HG03095 (cell line): Measurements from ENCODE around the gene CDK13.

ENCODE experiments used
- ATAC-seq: cut with Tn5 transposase; IDR thresholded peaks from one replicate; pipeline ENCODE4 v1.9.1; 2021; ENCODE audit warnings: moderate library complexity; ENCODE audit not compliant: unreplicated experiment

The CDK13 gene

DNA sequence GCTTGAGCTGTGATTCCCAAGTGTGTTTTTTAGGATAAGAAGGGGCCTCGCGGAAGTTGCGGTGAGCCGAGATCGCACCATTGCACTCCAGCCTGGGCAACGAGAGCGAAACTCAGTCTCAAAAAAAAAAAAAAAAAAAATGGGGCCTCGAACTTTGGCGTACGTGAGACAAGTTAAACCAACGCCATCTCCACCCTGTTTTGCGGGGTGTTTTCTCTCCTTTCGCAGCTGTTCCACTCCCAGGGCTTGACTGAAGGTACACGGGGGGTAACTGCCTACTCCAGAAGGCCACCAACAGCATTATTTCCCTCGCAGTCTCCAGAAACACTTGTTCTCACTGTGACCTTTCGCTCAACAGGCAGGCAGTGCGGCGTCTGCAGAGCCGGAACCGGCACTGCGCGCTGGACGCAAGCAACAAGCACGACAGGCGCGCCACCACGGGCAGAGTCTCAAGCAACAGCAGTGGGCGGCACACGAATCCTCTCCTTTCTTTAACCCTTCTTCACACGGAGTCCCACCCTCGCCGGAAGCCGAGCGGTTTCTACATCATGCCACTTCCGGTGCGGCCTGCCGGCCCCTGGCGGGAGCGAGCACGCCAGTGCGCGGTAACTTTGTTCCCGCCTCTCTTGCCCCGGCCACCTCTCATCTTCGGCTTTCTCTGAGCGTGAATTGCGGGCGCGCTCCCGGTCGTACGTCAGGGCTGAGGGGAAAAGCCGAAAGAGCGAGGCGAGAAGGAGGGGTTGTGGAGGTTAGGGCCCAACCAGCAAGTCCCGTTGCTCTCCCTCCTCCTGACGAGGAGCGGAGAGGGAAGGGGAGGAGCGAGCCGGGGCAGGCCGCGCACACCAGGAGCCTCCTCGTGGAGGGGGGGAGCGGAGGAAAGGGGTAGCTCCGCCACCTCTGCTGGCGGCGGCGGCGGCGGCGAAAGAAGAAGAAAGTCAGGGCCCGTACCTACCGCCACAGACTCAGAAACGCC is 814 bp upstream of the CDK13 start:
- peak; percentile 67 for ATAC-seq

DNA sequence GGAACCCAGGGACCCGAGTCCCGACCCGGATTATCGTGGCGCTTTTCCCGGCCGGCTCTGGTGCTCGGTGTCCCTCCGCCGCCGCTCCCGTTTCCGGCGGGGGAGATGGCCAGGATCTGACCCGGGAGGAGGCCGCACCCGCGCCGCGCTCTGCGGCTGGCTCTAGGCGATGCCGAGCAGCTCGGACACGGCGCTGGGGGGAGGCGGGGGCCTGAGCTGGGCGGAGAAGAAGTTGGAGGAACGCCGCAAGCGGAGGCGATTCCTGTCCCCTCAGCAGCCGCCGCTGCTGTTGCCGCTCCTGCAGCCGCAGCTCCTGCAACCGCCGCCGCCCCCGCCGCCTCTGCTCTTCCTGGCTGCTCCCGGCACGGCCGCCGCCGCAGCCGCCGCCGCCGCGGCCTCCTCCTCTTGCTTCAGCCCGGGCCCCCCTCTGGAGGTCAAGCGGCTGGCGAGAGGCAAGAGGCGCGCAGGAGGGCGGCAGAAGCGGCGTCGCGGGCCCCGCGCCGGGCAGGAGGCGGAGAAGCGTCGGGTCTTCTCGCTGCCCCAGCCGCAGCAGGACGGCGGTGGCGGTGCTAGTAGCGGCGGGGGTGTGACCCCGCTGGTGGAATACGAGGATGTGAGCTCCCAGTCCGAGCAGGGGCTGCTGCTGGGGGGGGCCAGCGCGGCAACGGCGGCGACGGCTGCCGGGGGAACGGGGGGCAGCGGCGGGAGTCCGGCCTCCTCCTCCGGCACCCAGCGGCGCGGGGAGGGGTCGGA is 593 bp downstream of the CDK13 start:
- ATAC-seq = no peak

DNA sequence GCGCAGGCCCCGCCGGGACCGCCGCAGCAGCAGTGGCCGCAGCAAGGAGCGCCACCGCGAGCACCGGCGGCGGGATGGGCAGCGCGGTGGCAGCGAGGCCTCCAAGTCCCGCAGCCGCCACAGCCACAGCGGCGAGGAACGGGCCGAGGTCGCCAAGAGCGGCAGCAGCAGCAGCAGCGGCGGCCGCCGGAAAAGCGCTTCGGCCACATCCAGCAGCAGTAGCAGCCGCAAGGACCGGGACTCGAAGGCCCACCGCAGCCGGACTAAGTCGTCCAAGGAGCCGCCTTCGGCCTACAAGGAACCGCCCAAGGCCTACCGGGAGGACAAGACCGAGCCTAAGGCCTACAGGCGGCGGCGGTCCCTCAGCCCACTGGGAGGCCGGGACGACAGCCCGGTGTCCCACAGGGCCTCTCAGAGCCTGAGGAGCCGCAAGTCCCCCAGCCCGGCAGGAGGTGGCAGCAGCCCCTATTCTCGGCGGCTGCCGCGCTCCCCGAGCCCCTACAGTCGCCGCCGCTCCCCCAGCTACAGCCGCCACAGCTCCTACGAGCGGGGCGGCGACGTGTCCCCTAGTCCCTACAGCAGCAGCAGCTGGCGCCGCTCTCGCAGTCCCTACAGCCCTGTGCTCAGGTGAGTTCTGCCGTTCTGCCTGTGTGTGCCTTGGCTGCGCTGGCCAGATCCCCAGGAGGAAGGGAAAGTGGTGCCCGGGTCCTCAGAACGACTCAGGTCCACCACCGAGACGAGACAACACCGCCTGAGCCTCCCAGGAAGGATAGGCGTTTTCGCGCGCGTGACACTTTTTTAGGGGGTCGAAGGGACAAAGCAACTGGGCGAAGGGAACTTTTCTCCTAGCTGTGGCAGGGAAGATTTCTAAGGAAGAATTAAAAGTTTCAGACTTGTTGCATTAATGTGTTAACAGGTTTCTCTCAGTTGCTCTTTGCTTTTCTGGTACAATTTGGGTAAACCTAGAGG is 1.5 kb downstream of the CDK13 start:
- peak; percentile 26 for ATAC-seq

DNA sequence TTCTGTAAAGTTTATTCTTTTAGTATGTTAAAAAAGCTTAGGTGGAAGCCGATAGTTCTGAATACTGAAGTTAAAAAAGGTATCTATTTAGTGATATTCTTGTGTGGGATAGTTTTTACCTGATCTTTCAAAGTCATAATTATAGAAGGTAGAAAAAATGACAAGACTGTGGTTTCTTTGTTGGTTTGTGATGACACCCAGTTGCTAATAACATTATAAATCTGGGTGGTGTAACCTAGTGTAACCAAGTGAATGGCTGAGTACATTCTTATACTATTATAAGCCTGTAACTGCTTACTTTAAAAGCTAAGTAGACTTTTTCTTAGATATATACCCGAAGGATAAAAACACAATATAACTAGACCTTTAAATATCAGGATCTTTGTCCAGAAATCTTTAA is 2.3 kb downstream of the CDK13 start:
- no peak for ATAC-seq

DNA sequence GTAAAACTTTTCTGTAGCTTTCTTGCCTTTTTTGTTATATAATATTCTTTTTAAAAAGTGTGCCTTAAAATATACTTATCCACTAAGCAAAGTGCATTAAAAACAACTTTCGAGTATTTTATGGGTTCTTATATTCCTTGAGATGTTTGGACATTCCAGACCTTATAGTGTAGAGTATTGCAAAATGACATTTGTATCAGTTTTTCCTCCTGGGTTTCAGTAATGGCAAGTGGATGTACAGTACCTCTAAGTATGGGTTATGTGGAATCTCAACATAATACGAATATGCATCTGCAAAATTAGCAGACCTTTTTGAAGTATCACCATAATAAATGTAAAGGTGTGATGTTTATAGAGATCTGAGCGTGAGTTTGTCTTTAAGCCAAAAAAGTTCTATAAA is 2.7 kb downstream of the CDK13 start:
- ATAC-seq = no peak

DNA sequence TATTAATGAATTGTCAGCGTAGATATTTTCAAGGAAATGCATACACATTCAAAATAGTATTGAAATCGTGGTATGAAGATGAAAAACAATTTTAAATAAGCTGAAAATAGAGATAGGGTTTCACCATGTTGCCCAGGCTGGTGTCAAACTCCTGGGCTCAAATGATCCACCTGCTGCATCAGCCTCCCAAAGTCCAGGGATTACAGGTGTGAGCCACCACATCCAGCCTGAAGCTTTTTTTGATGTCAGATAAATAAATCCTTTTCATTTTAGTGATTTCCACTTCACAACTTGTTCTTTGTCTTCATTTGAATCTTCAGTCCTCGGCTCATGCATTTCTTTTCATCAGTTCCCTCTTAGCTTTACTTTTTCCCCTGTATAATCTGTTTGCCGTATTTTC is 4.6 kb downstream of the CDK13 start:
- no peak for ATAC-seq

DNA sequence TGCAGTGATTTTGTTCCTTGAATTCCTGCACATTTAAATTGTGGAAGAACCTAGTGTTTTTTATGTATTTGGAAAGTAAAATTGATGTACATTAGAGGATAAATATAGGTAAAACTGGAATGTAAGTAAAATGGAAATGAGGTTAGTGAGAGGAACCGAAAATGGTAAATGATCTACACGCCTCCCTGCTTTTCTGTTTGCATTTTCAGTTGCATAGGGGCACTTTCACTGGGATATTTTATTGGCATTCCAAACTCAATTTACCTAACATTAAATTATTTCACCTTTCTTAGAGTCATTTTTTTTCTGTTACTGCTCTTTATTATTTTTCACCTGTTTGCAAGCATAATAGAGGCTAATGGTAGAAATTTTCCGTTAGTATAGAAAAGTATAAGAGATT is 8.0 kb downstream of the CDK13 start:
- no peak for ATAC-seq

DNA sequence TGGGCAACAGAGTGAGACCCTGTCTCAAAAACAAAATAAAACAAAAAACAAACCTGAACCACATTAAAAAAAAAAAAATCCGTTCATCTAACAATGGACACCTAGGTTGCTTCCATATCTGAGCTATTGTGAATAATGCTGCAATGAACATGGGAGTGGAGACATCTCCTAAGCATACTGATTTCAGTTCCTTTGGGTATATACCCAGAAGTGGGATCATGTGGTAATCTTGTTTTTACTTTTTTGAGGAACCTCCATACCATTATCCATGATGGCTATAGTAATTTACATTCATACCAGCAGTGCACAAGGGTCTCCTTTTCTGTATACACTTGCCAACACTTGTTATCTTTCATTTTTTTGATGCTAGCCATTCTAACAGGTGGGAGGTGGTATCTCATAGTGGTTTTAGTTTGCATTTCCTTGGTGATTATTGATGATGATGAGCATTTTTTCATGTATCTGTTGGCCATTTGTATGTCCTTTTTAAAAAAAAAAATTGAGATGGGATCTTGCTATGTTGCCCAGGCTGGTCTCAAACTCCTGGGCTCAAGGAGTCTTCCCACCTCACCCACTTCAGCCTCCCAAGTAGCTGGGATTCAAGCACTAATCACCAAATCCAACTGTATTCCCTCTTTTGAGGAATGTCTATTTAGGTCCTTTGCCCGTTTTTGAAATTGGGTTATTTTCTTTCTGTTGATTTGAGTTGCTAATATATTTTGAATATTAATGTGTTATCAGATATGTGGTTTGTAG is 17.5 kb downstream of the CDK13 start:
- ATAC-seq = no peak

DNA sequence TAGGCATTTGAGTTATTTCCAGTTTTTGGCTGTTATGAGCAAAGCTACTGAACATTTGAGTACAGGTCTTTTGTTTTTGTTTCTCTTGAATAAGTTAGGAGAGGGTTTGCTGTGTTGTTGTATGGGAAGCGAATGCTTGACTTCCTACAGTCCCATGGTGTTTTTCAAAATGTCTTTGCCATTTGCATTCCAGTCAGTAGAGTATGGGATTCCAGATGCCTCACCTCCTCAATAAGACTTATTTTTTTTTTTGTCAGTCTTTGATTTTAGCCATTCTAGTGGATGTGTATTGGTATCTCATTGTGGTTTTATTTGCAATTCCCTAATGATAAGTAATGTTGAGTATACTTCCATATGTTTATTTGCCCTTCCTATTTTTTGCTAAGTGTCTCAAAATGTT is 19.4 kb downstream of the CDK13 start:
- ATAC-seq = no peak

DNA sequence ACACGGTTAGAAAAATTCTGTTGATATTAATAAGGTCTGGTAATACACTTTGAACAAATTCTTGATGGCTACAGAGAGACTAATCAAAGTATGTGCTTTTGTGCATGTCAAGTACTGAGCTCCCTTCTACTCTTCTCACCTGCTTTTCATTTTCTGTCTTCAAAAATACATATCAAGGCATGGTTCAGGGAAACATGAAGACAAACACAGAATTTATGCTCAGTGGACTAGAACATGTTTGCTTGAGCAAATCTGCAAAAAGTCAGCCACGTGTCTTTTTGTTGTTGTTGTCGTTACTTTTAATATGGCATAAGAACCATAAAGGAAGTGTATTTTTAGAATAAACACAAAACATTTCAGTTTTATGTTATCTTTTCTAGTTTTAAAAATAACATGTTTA is 21.9 kb downstream of the CDK13 start:
- ATAC-seq = no peak

DNA sequence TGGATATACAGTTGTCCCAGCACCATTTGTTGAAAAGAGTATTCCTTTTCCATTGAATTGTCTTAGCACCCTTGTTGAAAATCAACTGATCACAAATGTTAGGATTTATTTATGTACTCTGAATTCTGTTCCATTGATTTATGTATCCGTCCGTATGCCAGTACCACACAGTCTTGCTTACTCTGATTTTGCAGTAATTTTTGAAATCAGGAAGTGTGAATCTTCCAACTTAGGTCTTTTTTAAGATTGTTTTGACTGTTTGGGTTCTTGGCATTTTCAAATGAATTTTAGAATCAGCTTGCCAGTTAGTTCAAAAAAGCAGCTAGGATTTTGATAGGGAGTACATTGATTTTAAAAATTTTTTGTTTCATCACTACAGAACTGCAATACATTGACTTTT is 23.7 kb downstream of the CDK13 start:
- ATAC-seq = no peak

DNA sequence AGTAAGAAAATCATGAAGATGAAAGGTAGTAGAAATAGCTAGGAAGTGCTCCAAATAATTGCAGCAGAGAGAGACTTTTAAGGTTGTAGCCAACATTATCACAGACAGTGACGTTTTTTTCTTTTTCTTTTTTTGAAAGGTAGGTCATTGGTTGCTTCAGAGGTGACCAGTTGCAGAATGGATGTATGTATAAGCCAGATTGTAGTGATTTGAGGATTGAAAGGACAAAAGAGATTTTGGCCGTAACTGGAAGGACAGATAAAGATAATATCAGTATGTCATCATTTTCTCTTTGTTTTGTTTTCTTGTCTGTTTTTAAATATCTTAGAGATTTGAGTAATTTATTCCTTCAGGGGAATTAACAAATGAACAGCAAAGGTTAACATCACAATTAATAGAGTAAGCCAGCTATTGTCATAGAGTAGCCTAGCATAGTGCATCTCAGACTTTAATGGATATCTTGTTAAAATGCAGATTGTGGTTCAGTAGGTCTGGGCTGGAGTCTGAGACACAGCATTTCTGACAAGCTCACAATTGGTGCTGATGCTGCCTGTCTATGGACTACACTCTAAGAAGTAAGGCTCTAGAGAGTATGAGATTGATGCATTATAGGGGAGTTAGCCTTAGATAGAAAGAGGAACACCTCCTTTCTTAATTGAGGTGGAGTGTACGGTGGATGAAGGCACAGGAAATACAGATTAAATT is 28.3 kb downstream of the CDK13 start:
- no peak for ATAC-seq

DNA sequence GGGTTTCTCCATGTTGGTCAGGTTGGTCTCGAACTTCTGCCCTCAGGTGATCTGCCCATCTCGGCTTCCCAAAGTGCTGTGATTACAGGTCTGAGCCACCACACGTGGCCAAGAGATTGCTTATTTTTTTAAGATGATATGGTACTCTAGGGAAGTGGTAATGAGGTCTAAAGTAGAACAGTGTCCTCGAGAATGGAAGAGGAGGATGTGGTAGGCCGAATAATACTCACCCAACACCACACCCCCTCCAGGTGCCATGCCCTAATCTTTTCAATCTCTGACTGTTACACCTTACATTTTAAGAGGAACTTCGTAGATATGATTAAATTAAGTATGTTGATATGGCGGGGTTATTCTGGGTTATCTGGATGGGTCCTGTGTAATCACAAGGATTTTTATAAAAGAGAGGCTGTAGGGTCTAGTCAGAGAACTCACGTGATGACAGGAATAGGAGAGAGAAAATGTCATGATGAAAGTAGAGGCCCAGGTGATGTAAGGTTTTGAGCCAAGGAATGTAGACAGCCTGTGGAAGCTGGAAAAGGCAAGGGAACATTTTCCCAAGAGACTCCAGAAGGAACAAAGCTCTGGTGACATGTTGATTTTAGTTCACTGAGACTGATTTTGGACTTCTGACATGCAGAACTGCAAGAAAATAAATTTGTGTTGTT is 29.5 kb downstream of the CDK13 start:
- no peak for ATAC-seq

DNA sequence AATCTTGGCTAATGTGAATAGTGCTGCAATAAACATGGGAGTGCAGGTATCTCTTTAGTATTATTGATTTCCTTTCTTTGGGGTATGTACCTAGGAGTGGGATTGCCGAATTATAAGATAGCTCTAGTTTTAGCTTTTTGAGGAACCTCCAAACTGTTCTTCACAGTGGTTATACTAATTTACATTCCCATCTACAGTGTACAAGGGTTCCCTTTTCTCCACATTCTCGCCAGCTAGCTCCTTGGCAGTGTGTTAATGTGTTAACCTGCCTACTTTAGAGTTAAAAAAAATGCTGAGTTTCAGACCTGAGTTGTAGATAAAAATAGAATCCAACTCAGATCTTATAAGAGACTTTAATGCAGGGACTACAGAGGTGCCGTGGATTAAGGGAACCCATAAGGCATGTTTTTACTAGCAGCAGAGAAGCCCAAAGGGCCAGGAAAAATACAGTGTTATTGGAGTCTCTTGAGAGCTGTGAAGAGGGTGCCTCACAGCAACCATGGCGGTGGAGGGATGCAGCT is 35.4 kb downstream of the CDK13 start:
- ATAC-seq = no peak

DNA sequence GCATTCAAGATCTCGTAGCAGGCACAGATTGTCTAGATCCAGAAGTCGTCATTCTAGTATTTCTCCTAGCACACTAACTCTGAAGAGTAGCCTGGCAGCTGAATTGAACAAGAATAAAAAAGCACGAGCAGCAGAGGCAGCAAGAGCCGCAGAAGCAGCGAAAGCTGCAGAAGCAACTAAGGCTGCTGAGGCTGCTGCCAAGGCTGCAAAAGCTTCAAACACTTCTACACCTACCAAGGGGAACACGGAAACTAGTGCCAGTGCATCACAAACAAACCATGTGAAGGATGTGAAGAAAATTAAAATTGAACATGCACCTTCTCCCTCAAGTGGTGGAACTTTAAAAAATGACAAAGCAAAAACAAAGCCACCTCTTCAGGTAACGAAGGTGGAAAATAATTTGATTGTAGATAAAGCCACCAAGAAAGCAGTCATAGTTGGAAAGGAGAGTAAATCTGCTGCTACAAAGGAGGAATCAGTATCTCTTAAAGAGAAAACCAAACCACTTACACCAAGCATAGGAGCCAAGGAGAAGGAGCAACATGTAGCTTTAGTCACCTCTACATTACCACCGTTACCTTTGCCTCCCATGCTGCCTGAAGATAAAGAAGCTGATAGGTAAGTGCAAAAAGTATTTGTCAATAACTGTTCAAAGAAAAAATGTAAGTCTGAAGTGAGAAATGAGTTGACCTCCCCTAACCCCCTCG is 37.7 kb downstream of the CDK13 start:
- ATAC-seq = no peak

DNA sequence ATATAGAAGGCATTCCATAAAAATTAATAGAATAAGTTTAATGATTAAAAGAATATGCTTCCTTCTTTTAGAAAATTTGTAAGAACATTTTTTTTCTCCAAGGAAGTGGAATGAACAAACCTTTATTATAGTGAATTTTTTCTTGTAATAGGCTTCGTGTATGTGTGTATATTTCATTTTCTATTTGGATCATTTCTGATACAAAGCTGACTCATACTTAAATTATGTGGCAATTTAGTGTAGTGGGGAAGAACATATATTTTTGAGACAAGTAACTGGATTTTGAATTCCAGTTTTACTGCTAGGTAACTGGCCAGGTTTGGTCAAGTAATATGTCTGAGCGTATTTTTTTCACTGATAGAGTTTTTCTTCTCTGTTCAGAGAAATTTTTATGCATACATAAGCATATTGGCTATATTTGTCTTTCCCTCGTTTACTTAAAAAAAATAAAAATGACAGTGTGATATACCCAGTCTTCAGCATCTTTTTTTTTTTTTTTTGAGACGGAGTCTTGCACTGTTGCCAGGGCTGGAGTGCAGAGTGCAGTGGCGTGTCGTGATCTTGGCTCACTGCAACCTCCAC is 50.8 kb downstream of the CDK13 start:
- no peak for ATAC-seq

DNA sequence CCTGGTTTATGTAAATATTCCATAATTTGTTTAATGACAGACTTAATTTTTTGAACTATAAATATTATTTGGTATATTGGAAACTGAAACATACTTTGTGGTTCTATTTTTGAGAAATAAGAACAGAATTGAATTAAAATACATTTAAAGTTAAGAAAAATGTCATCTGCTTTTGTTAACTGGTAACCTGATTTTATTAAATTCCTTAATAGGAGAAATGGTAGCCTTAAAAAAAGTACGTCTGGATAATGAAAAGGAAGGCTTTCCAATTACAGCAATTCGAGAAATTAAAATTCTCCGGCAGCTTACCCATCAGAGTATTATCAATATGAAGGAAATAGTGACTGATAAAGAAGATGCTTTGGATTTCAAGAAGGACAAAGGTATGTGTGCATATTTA is 51.6 kb downstream of the CDK13 start:
- no peak for ATAC-seq

DNA sequence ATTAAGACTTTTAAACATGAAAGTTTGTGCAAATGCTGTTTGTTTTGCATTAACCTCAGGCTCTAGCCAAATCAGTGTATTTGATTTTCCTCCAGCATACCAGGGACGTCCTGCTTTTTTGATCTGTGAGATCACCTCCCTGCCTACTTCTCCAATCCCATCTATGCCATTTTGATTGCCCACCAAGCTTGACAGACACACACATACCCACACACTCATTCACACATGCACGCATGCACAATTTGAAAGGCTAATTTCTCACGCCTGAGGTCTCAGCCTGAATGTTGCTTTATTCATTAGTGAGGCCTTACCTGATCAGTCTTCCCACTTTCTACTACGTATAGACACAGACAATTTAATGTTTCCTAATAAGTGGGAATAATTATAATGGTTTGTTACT is 53.5 kb downstream of the CDK13 start:
- no peak for ATAC-seq
